Measurements from ENCODE around the gene MUC21. TPM values are rescaled to one million over a fixed set of nuclear protein-coding genes. Genes with fewer than 3 reads are reported as not detected.
"Not testable (repeated sequence)": the region's sequence is repeated elsewhere in the genome, so short reads cannot be mapped to it uniquely, and the experiment has no call there.

MUC21 gene
- total RNA-seq, 1 donor: under 0.01 TPM

DNA sequence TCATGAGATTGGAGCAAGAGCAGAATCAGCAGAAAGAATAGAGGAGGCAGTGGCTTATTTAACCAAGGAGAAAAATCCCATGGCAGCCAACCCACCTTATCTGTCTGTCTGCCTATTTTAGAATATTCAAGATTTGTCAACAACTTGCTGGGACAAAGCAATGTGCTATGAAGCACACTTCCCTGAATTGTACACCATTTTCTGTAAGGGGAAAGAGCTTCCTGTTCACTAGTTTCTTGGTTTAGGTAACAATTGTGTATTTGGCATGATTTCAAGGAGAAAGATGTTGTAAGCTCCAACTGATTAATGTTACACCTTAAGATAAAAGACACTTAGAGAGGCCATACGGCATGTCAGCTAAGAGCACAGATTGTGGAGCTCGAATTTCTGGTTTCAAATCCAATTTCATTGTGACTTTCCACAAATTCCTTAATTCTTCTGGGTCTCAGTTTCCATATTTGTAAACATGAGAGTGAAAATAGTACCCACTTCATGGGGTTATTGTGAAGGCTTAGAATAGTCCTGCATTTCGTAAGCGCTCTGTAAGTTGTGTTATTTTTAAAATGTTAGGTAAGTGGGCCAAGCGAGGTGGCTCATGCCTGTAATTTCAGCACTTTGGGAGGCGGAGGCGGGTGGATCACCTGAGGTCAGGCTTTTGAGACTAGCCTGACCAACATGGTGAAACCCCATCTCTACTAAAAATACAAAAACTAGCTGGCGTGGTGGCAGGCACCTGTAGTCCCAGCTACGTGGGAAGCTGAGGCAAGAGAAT lies 21.9 kb downstream of the MUC21 start:
- no peak for DNase-seq (ENCODE audit: low read depth in 2 of 3, low spot score in 2 of 3)

GRCh38 chr6:31007694-31008093 lies 24.2 kb downstream of the MUC21 start:
- no peak for DNase-seq (ENCODE audit: low read depth in 2 of 3, low spot score in 2 of 3)

DNA sequence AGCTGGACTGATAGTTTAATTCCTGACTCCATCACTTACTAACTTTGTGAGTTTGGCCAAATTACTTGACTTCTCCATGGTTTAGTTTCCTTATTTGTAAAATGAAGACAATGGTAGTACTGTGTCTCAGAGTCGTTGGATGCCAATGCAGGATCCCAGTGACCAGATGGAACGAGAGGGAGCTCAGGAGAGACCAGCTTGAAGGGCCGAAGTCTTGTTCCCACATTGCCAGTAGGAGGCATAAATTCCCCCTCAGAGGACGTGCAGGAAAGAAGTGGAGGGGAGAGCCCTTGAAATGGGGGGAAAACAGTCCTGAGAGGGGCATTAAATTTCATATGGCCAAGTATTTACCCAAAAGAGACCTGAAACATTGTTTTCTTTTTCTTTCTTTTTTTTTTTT lies 24.6 kb downstream of the MUC21 start:
- no peak for DNase-seq (ENCODE audit: low read depth in 2 of 3, low spot score in 2 of 3)

DNA sequence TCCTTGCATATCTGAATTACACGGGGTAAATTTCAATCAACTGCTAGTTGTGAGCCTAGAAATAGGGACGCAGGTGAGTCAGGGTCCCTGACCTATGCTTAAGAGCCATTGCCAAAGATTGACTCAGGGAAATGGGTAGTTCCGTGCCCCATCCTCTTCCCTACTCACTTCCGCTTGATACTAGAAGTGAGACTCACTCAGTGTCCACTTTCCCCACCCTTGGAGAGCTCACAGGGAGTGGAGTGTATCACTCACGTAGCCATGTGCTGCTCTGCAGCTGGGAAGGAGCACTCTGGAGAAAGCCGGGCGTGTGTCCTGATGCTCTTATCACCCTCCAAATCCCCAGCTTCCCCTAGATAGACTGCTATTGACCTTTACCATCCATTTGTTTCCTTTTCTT lies 26.2 kb downstream of the MUC21 start:
- no peak for DNase-seq (ENCODE audit: low read depth in 2 of 3, low spot score in 2 of 3)

GRCh38 chr6:31010393-31011060 lies 27.0 kb downstream of the MUC21 start, which contains the start of gene MUC22:
MUC22 (plus strand) TSS chr6:31010474; CDS start chr6:31010707, 233 bp downstream.
- DNase-seq (ENCODE audit: low read depth in 2 of 3, low spot score in 2 of 3): no peak

GRCh38 chr6:31011153-31011552 lies 27.6 kb downstream of the MUC21 start:
- no peak for DNase-seq (ENCODE audit: low read depth in 2 of 3, low spot score in 2 of 3)

DNA sequence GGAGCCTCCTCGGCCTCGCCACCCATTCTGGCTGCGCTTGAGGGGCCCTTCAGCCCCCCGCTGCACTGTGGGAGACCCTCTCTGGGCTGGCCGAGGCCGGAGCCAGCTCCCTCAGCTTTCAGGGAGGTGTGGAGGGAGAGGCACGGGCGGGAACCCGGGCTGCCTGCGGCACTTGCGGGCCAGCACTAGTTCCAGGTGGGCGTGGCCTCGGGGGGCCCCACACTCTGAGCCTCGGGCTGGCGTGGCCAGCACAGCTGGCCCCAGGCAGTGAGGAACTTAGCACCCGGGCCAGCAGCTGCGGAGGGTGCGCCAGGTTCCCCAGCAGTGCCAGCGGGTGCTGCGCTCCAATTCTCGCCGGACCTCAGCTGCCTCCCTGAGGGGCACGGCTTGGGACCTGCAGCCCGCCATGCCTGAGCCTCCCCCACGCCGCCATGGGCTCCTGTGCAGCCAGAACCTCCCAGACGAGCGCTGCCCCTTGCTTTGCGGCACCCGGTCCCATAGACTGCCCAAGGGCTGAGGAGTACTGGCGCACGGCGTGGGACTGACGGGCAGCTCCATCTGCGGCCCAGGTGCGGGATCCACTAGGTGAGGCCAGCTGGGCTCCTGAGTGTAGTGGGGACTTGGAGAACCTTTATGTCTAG lies 33.3 kb downstream of the MUC21 start:
- DNase-seq (ENCODE audit: low read depth in 2 of 3, low spot score in 2 of 3): no peak

GRCh38 chr6:31017436-31017835 lies 33.9 kb downstream of the MUC21 start:
- DNase-seq (ENCODE audit: low read depth in 2 of 3, low spot score in 2 of 3): not testable (repeated sequence)

DNA sequence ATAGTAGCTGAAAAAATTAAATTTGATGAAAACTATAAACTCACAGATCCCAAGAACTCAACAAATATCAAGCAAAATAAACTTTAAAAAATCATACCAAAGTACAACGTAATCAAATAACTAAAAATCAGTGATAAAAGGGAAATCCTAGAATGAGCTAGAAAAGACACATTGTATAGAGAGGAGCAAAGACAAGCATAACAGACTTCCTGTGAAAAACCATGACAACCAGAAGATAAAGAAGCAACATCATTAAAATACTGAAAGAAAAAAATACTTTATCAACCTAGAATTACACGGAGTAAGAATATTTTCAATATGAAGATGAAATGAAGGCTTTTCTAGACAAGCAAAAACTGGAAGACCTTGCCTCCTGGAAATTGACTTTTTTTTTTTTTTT lies 36.5 kb downstream of the MUC21 start:
- DNase-seq (ENCODE audit: low read depth in 2 of 3, low spot score in 2 of 3): no peak

DNA sequence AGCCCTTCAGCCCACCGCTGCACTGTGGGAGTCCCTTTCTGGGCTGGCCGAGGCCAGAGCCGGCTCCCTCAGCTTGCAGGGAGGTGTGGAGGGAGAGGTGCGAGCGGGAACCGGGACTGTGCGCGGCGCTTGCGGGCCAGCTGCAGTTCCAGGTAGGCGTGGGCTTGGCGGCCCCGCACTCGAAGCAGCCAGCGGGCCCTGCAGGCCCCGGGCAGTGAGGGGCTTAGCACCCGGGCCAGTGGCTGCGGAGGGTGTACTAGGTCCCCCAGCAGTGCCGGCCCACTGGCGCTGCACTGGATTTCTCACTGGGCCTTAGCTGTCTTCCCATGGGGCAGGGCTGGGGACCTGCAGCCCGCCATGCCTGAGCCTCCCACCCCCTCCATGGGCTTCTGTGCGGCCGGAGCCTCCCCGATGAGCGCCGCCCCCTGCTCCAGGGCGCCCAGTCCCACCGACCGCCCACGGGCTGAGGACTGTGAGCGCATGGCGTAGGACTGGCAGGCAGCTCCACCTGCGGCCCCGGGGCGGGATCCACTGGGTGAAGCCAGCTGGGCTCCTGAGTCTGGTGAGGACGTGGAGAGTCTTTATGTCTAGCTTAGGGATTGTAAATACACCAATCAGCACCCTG lies 37.2 kb downstream of the MUC21 start:
- not testable (repeated sequence) for DNase-seq (ENCODE audit: low read depth in 2 of 3, low spot score in 2 of 3)

GRCh38 chr6:31021705-31022531 lies 38.4 kb downstream of the MUC21 start:
- not testable (repeated sequence) for DNase-seq (ENCODE audit: low read depth in 2 of 3, low spot score in 2 of 3)

GRCh38 chr6:31025595-31025994 lies 42.1 kb downstream of the MUC21 start:
- no peak for DNase-seq (ENCODE audit: low read depth in 2 of 3, low spot score in 2 of 3)

- no peak for DNase-seq (ENCODE audit: low read depth in 2 of 3, low spot score in 2 of 3)
These were observed 47.6 kb downstream of the MUC21 start for GRCh38 chr6:31031095-31031494.

DNA sequence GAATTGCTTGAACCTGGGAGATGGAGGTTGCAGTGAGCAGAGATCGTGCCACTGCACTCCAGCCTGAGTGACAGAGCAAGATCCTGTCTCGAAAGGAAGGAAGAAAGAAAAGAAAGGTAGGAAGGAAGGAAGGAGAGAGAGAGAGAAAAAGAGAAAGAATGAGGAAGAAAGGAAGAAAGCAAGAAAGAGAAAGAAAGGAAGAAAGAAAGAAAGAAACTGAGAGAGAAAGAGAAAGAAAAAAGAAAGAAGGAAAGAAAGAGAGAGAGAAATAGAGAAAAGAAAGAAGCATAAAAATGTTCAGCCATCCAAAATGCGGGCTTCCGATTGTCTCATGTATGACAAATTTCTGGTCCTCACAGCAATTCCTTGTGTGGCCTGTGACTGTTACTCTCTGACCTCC lies 49.6 kb downstream of the MUC21 start:
- DNase-seq (ENCODE audit: low read depth in 2 of 3, low spot score in 2 of 3): no peak

GRCh38 chr6:31035862-31036497 lies 52.5 kb downstream of the MUC21 start:
- no peak for DNase-seq (ENCODE audit: low read depth in 2 of 3, low spot score in 2 of 3)

GRCh38 chr6:31037169-31037568 lies 53.7 kb downstream of the MUC21 start:
- DNase-seq (ENCODE audit: low read depth in 2 of 3, low spot score in 2 of 3): no peak

GRCh38 chr6:31037682-31038081 lies 54.2 kb downstream of the MUC21 start:
- no peak for DNase-seq (ENCODE audit: low read depth in 2 of 3, low spot score in 2 of 3)

DNA sequence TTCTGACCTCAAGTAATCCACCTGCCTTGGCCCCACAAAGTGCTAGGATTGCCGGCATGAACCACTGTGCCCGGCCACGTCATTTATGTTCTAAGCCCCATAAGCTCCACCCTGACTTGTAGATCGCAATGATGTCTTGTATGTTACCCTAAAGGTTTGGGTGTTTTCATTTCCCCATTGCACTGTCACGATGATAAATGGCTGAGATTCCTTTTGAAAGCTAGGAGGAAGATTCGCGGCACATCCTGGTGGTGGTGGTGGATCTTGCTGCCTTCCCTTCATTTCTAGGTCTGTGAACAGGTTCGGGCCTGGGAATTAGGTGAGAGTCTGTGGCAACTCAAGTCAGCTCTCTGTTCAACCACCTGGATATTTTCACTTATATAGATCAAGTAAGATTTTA lies 55.0 kb downstream of the MUC21 start:
- DNase-seq (ENCODE audit: low read depth in 2 of 3, low spot score in 2 of 3): no peak
